Suppressor macrophage treated with lipopolysaccharide for 1 hour (primary cell): ENCODE data around the gene WIZ.

Experiments used
- DNase-seq, 3 donors: peaks; one replicate each; pipeline ENCODE4 v3.0.0-alpha.2; 2020 to 2022

WIZ gene

GRCh38 chr19:15466851-15467733 lies 17.3 kb upstream of the WIZ start:
- peak in 2 of 3 donors; percentile 19 to 34 for DNase-seq

DNA sequence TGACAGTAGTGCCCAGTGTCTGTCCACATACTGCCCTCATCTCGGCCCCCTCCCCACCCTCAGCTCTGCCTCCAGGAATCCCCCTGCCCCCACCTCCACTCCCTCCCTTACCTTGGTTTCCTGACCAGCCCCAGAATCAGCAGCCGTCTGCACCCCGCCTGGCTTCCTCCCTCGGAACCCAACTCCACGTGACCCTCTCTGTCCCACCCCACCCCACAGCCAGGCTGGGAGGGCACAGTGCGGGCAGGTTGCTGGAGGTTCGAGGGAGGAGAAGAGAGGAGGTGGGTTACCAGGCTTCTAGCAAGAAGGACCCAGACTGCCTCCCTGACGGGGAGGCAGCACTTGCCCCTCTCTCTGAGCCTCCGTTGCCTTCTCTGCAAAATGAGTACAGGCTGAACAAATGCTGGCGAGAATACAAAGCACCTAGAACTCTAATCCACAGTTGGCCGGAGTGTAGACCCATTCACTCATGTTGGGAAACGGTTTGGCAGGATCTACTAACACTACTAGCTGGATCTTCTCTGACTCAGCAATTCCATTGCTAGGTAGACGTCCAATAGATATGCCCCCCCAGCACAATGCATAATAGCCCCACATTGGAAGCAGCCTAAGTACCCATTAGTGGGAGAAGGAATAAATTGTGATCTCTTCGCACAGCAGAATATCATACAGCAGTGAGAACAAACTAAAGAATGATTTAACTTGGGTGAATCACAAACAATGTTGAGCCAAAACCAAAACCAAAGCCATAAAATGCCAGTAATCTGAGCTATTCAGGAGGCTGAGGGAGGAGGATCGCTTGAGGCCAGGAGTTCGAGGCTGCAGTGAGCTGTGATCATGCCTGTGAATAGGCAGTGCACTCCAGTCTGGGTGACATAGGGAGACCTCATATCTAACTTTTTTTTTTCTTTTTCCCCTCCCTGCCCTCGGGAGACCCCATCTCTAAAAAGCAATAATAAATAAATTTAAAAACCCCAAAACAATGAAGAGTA lies 14.9 kb upstream of the WIZ start, which contains the start of gene RASAL3:
Gene RASAL3 (minus strand): TSS at position 151 of the 992 bp plus-strand sequence. CDS start 186 bp downstream, outside the sequence.
- DNase-seq: no peak

DNA sequence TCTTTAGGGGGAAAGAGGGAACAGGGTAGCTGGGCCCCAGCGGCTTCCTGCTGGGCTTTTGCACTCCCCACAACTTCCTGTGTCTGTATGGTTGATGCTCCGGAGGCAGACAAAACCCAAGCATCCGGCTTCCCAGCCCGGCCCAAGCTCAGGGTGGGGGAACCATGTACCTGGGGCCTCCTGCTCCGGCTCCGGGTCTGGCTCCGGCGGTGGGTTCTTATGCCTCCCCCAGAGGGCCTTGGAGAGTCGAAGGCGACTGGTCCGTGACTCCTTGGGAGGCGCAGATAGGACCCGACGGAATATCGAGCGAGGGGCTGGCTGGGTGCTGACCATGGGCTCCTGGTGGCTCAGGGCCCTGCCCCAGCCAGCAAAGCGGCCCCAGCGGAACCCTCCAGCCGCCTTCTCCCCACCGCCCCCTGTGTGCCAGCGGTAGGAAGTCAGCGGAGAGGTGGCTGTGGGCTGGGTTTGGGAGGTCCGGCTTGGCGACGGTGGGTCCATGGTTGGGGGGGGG lies 14.2 kb upstream of the WIZ start:
- DNase-seq: peak; percentile 20 to 34 (median 24)

DNA sequence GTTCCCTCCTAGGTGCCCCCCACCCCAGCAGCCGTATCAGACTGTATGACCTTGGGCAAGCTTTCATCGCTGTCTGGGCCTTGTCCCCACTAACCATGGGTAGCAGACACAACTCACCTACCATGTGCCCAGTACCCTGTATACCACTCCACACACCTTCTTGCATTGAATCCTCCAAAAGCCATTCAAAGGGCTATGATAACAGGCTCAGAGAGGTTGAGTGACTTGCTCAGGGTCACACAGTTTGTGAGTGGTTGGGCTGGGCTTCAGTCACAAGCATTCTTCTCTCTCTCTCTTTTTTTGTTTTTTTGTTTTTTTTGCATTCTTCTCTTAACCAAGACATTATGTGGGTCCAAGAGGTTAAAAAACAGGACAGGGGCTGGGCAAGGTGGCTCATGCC lies 11.9 kb upstream of the WIZ start:
- DNase-seq: no peak

GRCh38 chr19:15457701-15458484 lies 8.1 kb upstream of the WIZ start:
- no peak for DNase-seq

DNA sequence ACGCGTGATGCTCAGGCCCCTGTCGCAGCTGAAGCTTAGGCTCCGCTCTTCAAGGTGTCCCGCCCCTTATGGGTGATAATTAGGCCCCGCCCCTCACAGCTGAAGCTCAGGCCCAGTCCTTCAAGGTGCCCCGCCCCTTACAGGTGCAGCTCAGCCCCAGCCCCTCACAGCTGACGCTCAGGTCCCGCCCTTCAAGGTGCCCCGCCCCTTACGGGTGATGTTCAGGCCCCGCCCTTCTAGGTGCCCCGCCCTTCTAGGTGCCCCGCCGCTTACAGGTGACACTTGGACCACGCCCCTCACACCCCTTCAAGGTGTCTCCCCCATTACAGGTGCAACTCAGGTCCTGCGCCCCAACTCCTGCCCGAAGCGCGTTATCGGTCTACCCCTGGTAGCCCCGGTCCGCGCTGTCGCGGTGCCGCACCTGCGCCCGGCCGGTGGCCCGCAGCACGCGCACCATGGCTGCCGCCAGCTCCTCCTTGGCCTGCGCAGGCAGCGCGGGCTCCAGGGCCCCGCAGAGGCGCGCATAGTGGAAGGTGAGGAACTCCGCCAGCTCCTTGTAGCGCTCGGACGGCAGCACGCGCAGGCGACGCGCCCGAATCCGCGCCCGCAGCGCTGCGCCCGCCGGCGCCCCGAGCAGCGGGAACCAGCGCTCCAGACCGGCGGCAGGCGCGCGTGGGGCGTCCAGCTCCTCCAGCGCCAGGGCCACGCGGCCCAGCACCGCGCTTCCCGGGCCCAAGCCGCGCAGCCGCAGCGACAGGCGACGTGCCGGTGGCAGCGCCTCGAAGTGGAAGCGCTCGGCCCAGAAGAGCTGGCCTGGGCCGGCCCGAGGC lies 7.3 kb upstream of the WIZ start:
- no peak for DNase-seq

DNA sequence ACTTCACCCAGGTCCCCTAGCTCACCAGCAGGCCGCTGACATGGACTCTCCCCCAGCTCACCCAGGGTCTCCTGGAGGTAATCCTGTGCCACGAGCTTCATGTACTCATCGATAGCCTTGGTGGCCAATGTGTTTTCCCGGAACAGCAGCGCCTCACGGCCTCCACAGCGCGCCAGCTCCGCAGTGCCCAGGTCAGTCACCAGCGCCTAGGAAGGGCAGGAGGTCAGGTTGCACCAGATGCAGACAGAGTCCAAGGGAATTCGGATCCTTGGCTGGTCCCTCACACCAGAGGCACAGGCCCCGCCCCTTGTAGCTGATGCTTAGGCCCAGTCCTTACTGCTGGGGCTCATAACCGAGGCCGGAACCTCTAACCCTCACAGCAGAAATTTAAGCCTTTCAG lies 6.7 kb upstream of the WIZ start:
- DNase-seq: no peak

DNA sequence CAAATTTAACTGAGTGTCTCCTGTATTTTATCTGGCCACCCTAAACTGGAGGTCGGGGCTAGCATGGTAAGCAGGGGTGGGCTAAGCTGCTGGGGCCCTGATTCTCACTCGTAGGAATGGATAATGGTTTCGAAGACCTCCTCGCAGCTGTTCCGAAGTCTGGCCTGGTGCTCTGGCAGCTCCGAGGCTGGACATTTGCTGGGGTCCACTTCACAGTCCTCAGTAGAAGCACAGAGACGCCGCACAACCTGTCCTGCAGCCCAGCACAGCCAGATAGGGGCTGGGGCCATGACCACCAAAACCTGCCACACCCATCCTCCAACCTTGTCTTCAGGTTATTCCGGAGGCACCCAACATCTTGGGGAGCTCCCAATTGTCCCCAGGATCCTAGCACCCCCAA lies 6.2 kb upstream of the WIZ start:
- DNase-seq: no peak

- no peak for DNase-seq
Observed at GRCh38 chr19:15453906-15454860, 4.4 kb upstream of the WIZ start.

- DNase-seq: no peak
Observed at GRCh38 chr19:15453091-15453578, 3.4 kb upstream of the WIZ start.

DNA sequence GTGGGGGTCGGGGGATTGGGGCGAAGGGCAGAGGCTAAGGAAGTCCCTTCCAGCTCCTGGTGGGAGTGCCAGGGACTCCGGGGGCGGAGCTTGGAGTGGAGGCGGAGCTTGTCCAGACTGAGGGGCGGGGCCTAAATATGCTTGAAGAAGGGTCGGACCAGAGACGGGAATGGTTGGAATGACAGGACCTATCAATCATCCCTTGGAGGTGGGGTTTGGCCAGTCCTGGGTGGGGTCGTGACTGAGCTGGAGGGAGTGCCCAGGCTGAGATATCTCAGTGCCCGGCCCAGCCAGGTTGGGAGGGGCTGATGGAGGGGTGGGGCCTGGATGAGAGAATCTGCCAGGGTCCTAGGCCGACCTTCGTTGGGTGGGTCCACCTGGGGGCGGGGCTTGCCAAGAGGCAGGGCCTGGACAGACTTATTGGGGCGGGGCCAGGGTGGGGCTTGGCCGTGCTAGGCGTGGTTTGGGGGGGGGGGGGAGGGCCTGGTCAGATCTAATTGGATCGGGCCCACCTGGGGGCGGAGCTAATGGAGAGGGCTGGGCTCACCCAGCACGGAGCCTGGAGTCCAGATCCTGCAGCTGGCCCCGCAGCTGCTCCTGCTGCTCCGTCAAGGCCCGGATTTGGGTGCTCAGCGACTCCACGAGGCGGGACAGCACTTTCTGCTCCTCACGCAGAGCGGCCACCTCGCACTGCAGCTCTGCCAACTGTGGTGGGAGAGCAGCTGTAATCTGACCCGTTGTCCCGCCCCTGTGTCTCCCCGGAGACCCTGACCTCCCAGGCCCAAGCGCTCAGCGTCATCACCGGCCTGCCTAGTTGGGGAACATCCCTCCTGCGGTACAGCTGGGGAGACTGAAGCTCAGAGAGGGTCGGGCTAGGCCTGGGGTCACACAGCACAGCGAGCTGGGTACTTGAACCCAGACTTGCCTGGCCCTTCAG lies 2.6 kb upstream of the WIZ start:
- peak; percentile 48 to 60 (median 49) for DNase-seq

DNA sequence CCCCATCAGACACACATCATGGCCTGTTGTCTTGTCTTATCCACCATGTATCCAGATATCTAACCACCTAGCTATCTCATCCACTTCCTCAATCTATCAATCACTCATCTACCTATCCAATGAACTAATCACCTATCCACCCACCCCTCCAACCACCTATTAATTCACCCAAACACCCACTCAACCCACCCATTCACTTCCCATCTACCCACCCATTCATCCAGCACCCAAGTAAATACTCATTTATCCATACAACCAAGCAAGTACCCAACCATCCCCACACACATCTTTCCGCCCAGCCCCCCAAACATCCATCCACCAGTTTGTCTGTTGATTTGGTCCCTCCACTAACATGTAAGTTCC lies 753 bp upstream of the WIZ start:
- DNase-seq: no peak

DNA sequence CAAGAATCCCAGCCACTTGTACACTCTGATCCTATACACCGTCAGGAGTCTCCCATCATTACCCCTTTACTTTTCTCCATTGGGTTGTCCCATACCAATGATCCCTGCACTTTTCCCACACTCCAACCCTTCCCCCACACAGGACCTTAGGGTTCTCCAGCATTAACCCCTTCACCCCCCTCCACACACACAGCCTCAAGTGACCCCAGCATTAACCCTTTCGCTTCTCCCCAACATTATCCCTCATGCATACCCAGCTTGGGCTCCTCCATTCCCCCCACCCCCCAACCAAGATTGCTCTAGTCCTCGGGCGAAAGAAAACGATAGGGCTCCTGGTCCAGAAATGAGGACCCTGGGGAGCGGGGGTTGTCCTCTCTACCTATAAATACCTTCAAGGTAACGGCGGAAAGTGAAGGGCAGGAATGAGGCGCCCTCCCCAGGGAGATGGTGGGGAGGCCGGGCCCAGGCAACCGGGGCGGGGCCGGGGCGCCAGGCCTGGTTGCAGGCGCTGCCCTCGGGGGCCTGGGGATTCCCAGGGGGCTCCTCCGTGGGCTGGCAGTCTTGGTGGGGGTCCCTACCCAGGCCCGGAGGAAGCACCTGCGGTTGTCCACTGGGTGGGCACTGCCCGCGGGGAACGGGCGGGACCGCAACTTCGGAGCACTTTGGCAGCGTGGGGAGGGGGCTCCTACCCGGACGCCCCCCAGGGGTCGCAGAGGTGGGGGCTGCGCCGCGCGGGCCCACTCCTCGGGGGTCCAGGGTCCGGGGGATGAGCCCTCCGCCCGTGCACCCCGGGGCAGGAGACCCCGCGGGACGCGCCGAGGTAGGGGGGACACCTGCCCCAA lies 757 bp downstream of the WIZ start:
- DNase-seq: peak in 1 of 3 donors; percentile 19

DNA sequence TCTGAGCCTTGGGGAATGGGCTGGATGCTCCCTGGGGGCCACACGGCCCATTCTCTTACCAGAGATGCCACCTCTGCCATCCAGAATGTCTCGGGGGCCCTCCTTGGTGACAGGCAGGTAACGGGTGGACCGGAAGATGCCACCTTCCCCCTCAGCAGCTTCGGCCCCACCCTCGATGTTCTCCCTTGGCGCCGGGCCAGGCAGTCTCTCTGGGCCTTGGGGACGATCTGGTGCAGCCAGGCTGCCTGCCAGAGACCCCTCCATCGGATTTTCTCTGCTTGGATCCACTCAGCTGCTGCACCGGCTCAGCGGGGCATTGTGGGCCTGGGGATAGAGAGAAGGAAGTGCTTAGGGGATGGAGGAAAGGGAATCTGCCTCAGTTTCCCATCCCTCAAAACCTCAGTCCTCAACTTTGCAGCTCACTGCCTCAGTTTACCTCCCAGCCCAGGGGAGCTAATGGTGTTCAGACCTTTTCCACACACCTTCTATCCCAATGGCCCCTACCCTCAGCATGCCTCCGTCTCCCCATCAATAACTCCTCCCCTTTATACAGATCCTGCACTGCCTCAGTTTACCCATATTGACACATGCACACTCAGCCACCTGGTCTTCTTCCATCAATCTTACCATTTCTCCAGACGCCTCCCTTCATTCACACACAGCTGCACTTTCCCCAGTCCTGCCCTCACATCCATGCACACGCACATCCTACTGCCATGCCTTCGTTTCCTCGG lies 1.5 kb downstream of the WIZ start:
- DNase-seq: no peak

- no peak for DNase-seq
Observed at GRCh38 chr19:15447057-15447456, 2.7 kb downstream of the WIZ start.

- no peak for DNase-seq
Observed at GRCh38 chr19:15445807-15446376, 3.9 kb downstream of the WIZ start.

- no peak for DNase-seq
Observed at GRCh38 chr19:15445227-15445605, 4.5 kb downstream of the WIZ start.
